HepG2 (cell line): ENCODE data around the gene ST7L. TPM values are rescaled to one million over a fixed set of nuclear protein-coding genes. Genes with fewer than 3 reads are reported as not detected.

Experiments
- ATAC-seq: fragments of 200-7000 bp; cut with Tn5 transposase; 3 replicates; pipeline ENCODE4 v1.9.1; 2020; ENCODE audit warnings: mild to moderate bottlenecking, moderate library complexity
- BruUV-seq: library from RNA; stranded (reverse); fragments of 400-500 nt; replicated peaks from 2 replicates; lab custom pipeline; 2021; lab: Mats Ljungman, UMichigan
- CTCF ChIA-PET: fragments of 300-600 bp; formaldehyde crosslinking; extraction: SDS; loops from one replicate; lab custom pipeline; 2021; ENCODE audit warnings: low total read pairs, inconsistent platforms, low intra/inter-chr PET ratio; lab: Yijun Ruan, JAX
- POLR2A ChIA-PET: fragments of 350-600 bp; sonication (Branson Sonifier 250); formaldehyde crosslinking; loops from one replicate; lab custom pipeline; 2020; ENCODE audit warnings: antibody characterized with exemption, inconsistent platforms; lab: Yijun Ruan, JAX
- DNase-seq: peaks from one replicate; pipeline ENCODE4 v3.0.0-alpha.2; 2015; ENCODE audit warnings: low spot score
- FAIRE-seq: peaks from 3 replicates; lab custom pipeline; 2011; peaks lifted over from hg19 to GRCh38; lab: Jason Lieb, UNC
- H2AFZ ChIP-seq: one replicate; pipeline ENCODE4 v1.6.1; 2011; ENCODE audit warnings: low read length, inconsistent platforms
- H3K27ac ChIP-seq: fragments of 300-600 bp; 3 replicates; pipeline ENCODE4 v1.8.0; 2011; ENCODE audit warnings: mixed run types, mild to moderate bottlenecking, mixed read lengths, low read length, inconsistent platforms; ENCODE audit not compliant: insufficient read depth; ENCODE audit errors: extremely low read length
- H3K27me3 ChIP-seq, 2 experiments: fragments of 200-600 bp in 1 of 2; 2 replicates in 1 of 2; 3 replicates in 1 of 2; pipeline versions ENCODE4 v1.6.0 to v1.8.0; 2011; ENCODE audit warnings: low read length in 2 of 2, mild to moderate bottlenecking in 2 of 2, moderate library complexity in 2 of 2, inconsistent platforms in 1 of 2; ENCODE audit not compliant: insufficient read depth in 2 of 2, control insufficient read depth in 1 of 2
- H3K36me3 ChIP-seq, 2 experiments: fragments of 200-600 bp in 1 of 2; replicated peaks in 1 of 2; 2 replicates in 1 of 2; 3 replicates in 1 of 2; pipeline versions ENCODE4 v1.5.1 to v1.8.0; 2011; ENCODE audit warnings: low read length in 2 of 2, inconsistent platforms in 1 of 2; ENCODE audit not compliant: insufficient read depth in 2 of 2, control insufficient read depth in 1 of 2
- H3K4me1 ChIP-seq: 2 replicates; pipeline ENCODE4 v1.5.1; 2012; ENCODE audit warnings: low read length, inconsistent platforms; ENCODE audit not compliant: insufficient read depth
- H3K4me2 ChIP-seq: 2 replicates; pipeline ENCODE4 v1.6.0; 2011; ENCODE audit warnings: low read depth, low read length, inconsistent platforms
- H3K4me3 ChIP-seq, 3 experiments: fragments of 200-600 bp in 1 of 3; sonication (generic), shearing (Covaris generic) in 1 of 3; replicated peaks in 1 of 3; 2 replicates each; pipeline ENCODE4 v1.5.1; 2011 to 2016; ENCODE audit warnings: low read length in 3 of 3, inconsistent platforms in 2 of 3, low read depth in 2 of 3, mild to moderate bottlenecking in 2 of 3, control low read depth in 1 of 3, mixed read lengths in 1 of 3; ENCODE audit not compliant: insufficient read depth in 1 of 3
- H3K79me2 ChIP-seq: one replicate; pipeline ENCODE4 v1.6.1; 2011; ENCODE audit warnings: low read length, inconsistent platforms; ENCODE audit not compliant: insufficient read depth
- H3K9ac ChIP-seq: 2 replicates; pipeline ENCODE4 v1.6.0; 2011; ENCODE audit warnings: mild to moderate bottlenecking, low read depth, low read length, inconsistent platforms; ENCODE audit not compliant: insufficient read depth
- H3K9me3 ChIP-seq: 2 replicates; pipeline ENCODE4 v1.5.1; 2012; ENCODE audit warnings: mild to moderate bottlenecking, low read length
- H4K20me1 ChIP-seq: 2 replicates; pipeline ENCODE4 v1.6.0; 2011; ENCODE audit warnings: inconsistent platforms, mild to moderate bottlenecking, low read length, moderate library complexity; ENCODE audit not compliant: insufficient read depth
- ADNP ChIP-seq: sonication (generic); formaldehyde crosslinking; IDR thresholded peaks from 2 replicates; pipeline ENCODE4 v1.4.0; 2020; ENCODE audit warnings: missing genetic modification reagents
- EEA1 ChIP-seq: sonication (generic); formaldehyde crosslinking; IDR thresholded peaks from 2 replicates; pipeline ENCODE4 v1.5.1; 2020; ENCODE audit warnings: mild to moderate bottlenecking, missing genetic modification reagents, borderline replicate concordance
- HDAC1 ChIP-seq: sonication (generic); formaldehyde crosslinking; IDR thresholded peaks from 2 replicates; pipeline ENCODE4 v1.5.1; 2020; ENCODE audit warnings: mild to moderate bottlenecking, missing genetic modification reagents
- JUNB ChIP-seq: sonication (generic); formaldehyde crosslinking; IDR thresholded peaks from 2 replicates; pipeline ENCODE4 v1.8.0; 2022; ENCODE audit warnings: missing genetic modification reagents, mild to moderate bottlenecking, borderline replicate concordance
- MIER2 ChIP-seq: IDR thresholded peaks from 2 replicates; pipeline ENCODE4 v1.6.1; 2016; ENCODE audit warnings: missing biosample characterization, missing genetic modification reagents
- PLRG1 ChIP-seq: fragments of 450-650 bp; conservative IDR thresholded peaks from 2 replicates; pipeline ENCODE4 v1.6.1; 2016
- SMYD3 ChIP-seq: sonication (generic); formaldehyde crosslinking; IDR thresholded peaks from 2 replicates; pipeline ENCODE4 v1.8.1; 2023; ENCODE audit warnings: mild to moderate bottlenecking, missing genetic modification reagents
- SNAI1 ChIP-seq: sonication (generic); formaldehyde crosslinking; IDR thresholded peaks from 2 replicates; pipeline ENCODE4 v1.5.0; 2020; ENCODE audit warnings: mild to moderate bottlenecking, missing genetic modification reagents, borderline replicate concordance
- TFDP1 ChIP-seq: IDR thresholded peaks from 2 replicates; pipeline ENCODE4 v1.6.1; 2016; ENCODE audit warnings: missing compliant biosample characterization, missing genetic modification reagents, borderline replicate concordance
- ZBTB42 ChIP-seq: sonication (generic); formaldehyde crosslinking; IDR thresholded peaks from 2 replicates; pipeline ENCODE4 v1.5.0; 2020; ENCODE audit warnings: mild to moderate bottlenecking, missing genetic modification reagents
- ZFP1 ChIP-seq: IDR thresholded peaks from 2 replicates; pipeline ENCODE4 v1.6.1; 2016
- ZKSCAN8 ChIP-seq: IDR thresholded peaks from 2 replicates; pipeline ENCODE4 v1.6.1; 2016; ENCODE audit warnings: borderline replicate concordance, missing genetic modification reagents, missing compliant biosample characterization
- ZNF569 ChIP-seq: sonication (generic); formaldehyde crosslinking; IDR thresholded peaks from 2 replicates; pipeline ENCODE4 v1.5.0; 2020; ENCODE audit warnings: mild to moderate bottlenecking, missing genetic modification reagents, moderate library complexity, borderline replicate concordance
- ZNF709 ChIP-seq: sonication (generic); formaldehyde crosslinking; IDR thresholded peaks from 2 replicates; pipeline ENCODE4 v1.5.0; 2020; ENCODE audit warnings: mild to moderate bottlenecking, missing genetic modification reagents
- ZNF781 ChIP-seq: sonication (generic); formaldehyde crosslinking; IDR thresholded peaks from 2 replicates; pipeline ENCODE4 v1.5.1; 2020; ENCODE audit warnings: borderline replicate concordance, mild to moderate bottlenecking, missing genetic modification reagents; ENCODE audit errors: not compliant biosample characterization
- WGBS: methylation state at CpG from one replicate; pipeline ENCODE4 v1.1.6; 2017; ENCODE audit warnings: low lambda C conversion rate; 5-methylcytosine and 5-hydroxymethylcytosine counted together
- in situ Hi-C: cut with HindIII; loops from 2 replicates; pipeline ENCODE4 v1.10.0; 2017; ENCODE audit warnings: low pct_unique_long_range_greater_than_20kb; ENCODE audit not compliant: extremely low pct_ligation_motif_present
- intact Hi-C: fragments of 100-400 bp; cut with micrococcal nuclease; formaldehyde crosslinking; loops from one replicate; pipeline ENCODE4 v1.10.0; 2022; ENCODE audit not compliant: unreplicated experiment
- polyA plus RNA-seq, 8 experiments: library from polyadenylated mRNA; depleted of rRNA in 3 of 8; stranded (reverse) in 7 of 8; unstranded in 1 of 8; fragments of >200 nt; fragmentation: Illumina TruSeq in 4 of 8; extraction: Trizol in 4 of 8; gene quantifications; 2 replicates each; pipeline versions ENCODE4 v1.2.1 to v1.2.3, GENCODE V29; 2011 to 2016; ENCODE audit warnings: low read depth in 4 of 8, missing spikeins in 1 of 8, mixed read lengths in 1 of 8; ENCODE audit not compliant: insufficient read depth in 1 of 8
- total RNA-seq, 5 experiments: library from RNA; depleted of rRNA; stranded (reverse); fragments of >200 nt; fragmentation: Illumina TruSeq; extraction: Trizol; gene quantifications; 2 replicates each; pipeline ENCODE4 v1.2.3, GENCODE V29; 2016; ENCODE audit warnings: low read depth in 1 of 5
- TF ChIP-seq, protein P1 (sequence below): IDR thresholded peaks from 2 replicates; pipeline ENCODE4 v1.6.1; 2016; ENCODE audit warnings: mild to moderate bottlenecking
- TF ChIP-seq, protein P2 (sequence below): sonication (generic); formaldehyde crosslinking; IDR thresholded peaks from 2 replicates; pipeline ENCODE4 v1.4.0; 2020; ENCODE audit warnings: missing genetic modification reagents

ST7L gene
- total and polyA plus RNA-seq, 2 of the 13 experiments (the other 11 are each of a cell fraction or from before 2014, with no cell fraction given), result 8.6 to 19.9 TPM

DNA sequence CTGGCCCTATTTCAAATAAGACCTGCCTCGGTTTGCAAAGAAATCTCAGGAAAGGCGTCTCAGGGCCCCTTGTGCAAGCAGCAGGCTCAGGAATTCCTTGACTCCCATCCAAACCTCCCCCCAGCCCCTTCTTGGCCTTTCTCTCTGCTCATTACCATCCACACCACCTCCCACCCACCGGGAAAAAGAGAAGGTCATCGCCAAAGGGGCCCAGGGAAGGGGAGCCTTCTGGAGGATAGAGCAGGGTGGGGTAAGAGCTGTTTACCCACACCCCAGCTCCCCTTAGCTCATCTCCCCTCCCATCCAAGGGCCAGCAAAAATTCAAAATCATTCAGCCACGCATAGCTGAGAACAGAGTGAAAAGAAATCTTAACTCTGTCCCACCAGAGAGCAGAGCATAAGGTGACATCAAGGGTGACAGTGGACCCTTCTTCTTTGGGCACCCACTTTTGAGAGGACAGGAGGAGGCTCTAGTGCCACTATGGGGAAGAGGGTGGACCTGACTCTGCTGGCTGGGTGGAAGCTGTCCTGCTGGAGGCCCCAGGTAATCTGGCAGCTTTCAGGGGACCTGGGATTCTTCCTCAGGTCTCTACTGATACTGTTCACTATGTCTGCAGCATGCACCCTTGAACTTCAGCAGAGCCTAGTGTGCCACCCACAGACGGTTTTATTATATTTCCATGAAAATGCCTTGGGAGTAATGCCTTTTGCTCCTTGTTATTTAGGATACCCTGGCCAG is 114.1 kb downstream of the ST7L start (continued):
- no peak for TF ChIP-seq HDAC1 (CRISPR knock-in tag)
- no peak for TF ChIP-seq JUNB (CRISPR knock-in tag)
- no peak for TF ChIP-seq ZNF709 (CRISPR knock-in tag)
- no peak for TF ChIP-seq ADNP
- TF ChIP-seq EEA1, result no peak
- no peak for TF ChIP-seq ZBTB42
- TF ChIP-seq, protein P1, sequence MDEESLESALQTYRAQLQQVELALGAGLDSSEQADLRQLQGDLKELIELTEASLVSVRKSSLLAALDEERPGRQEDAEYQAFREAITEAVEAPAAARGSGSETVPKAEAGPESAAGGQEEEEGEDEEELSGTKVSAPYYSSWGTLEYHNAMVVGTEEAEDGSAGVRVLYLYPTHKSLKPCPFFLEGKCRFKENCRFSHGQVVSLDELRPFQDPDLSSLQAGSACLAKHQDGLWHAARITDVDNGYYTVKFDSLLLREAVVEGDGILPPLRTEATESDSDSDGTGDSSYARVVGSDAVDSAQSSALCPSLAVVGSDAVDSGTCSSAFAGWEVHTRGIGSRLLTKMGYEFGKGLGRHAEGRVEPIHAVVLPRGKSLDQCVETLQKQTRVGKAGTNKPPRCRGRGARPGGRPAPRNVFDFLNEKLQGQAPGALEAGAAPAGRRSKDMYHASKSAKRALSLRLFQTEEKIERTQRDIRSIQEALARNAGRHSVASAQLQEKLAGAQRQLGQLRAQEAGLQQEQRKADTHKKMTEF (CRISPR knock-in tag), result no peak

DNA sequence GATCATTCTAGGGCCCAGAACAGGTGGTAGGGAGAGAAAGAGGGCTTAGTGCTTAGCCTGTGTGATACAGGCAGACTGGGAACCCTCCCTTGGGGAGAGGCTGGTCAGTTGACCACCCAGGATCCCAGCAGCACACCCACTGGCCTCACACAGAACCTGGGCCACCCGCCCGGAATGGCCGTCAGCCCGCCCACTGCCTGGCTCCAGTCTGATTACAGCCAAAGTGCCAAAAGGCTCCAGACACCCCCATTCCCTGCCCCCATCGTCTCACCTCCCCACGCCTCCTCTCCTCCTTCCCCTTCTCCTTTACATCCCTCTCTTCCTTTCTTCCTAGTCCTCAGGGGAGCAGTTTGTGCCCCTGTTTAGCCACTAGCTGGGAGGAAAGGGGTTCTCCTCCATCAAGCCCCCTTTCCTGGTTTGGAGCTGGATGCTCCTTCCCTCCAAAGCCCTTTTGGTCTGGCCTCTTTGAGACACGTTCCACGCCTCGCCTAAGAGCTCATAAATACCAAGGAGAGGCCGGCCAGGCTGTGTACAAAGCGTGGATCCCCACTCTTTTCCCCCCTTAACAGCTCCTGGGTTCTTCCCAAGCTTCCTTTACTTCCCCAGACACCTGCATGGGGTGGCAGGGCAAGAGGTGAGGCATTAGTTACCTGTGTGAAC is 114.8 kb downstream of the ST7L start:
- Histone ChIP-seq H3K4me1 (peaks cover 28% of the 10 kb centered on the region), H3K27me3 (peaks cover 16 to 76% of the 10 kb centered on the region in 2 experiments; a peak in 4 of 5 replicates), H3K9ac (no peak overlapping the region), H2AFZ (no peak overlapping the region), H3K36me3 (no peaks in the 10 kb centered on the region), H3K79me2 (no peaks in the 10 kb centered on the region), H3K4me2 (no peak overlapping the region), H3K4me3 (no peak overlapping the region), H4K20me1 (peaks cover 2% of the 10 kb centered on the region; the same call in 1 of the 2 replicates), H3K9me3 (no peaks in the 10 kb centered on the region), H3K27ac (no peak overlapping the region)
- WGBS, result 7% methylated on average over 9 of the region's 11 CpGs
- ChIA-PET POLR2A (no interaction called here), CTCF (no interaction called here)
- intact Hi-C loops, result no loop called here
- FAIRE-seq (no peak), ATAC-seq (no peak), DNase-seq (no peak)
- BruUV-seq, result no TSS peak
- in situ Hi-C loops, result loop anchor here (10.0 kb wide), 1 partner anchor 201 kb away; the partner anchor contains the start of gene RHOC
- TF ChIP-seq ZFP1 (CRISPR knock-in tag) (no peak), SMYD3 (CRISPR knock-in tag) (no peak), PLRG1 (no peak), MIER2 (CRISPR knock-in tag) (no peak), ZNF569 (no peak), TFDP1 (CRISPR knock-in tag) (no peak), SNAI1 (CRISPR knock-in tag) (no peak), ZKSCAN8 (CRISPR knock-in tag) (no peak), ZNF781 (CRISPR knock-in tag) (no peak)
- TF ChIP-seq, protein P2, sequence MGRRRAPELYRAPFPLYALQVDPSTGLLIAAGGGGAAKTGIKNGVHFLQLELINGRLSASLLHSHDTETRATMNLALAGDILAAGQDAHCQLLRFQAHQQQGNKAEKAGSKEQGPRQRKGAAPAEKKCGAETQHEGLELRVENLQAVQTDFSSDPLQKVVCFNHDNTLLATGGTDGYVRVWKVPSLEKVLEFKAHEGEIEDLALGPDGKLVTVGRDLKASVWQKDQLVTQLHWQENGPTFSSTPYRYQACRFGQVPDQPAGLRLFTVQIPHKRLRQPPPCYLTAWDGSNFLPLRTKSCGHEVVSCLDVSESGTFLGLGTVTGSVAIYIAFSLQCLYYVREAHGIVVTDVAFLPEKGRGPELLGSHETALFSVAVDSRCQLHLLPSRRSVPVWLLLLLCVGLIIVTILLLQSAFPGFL (CRISPR knock-in tag), result no peak
